Femur (tissue), 1 donor: ENCODE results near the gene BGN.
A peak's percentile ranks its signal among the peaks of the same experiment; 100 is the strongest.

ENCODE experiments used
- DNase-seq: peaks from one replicate; pipeline ENCODE4 v3.0.0-alpha.2; 2017

BGN gene

DNA sequence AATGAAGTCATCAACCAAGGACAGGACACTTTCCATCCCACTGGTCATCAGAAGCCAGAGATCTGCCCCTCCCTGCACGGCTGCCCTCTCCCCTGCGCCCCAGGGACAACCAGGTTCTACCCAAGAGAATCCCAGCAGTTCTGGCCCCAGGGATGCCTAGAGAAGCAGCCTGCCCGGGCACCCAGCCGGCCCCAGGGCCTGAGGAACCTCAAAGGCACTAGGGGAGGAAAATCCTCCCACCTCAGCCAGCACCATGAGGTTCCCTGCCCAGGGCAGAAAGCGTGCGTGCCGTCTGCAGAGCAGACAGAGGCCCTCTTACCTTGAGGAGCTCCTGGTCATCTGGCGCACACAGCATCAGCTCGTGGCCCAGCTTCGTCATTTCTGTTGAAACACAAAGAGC is 32.5 kb upstream of the BGN start:
- no peak for DNase-seq

DNA sequence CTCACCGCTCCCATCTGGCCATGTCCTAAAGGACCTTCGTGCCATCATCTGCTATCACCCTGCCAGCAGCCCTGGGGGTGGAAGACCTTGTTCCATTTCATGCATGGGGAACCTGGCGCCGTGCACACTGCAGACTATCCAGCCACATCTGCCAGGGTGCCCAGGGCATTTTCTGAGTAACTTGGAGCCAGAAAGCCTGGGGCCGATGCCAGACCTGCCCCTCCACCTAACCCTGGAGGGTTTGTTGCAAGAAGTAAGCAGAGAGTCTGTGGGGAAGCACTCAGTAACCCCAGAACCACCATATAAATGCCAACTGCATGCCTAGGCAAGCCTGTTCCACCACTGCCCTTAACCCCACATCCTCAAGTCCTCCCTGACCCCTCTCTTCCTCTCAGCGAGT is 31.7 kb upstream of the BGN start:
- DNase-seq: no peak

GRCh38 chrX:153463556-153463955 is 31.2 kb upstream of the BGN start:
- no peak for DNase-seq

- DNase-seq: no peak
Observed at GRCh38 chrX:153464116-153464515, 30.7 kb upstream of the BGN start.

DNA sequence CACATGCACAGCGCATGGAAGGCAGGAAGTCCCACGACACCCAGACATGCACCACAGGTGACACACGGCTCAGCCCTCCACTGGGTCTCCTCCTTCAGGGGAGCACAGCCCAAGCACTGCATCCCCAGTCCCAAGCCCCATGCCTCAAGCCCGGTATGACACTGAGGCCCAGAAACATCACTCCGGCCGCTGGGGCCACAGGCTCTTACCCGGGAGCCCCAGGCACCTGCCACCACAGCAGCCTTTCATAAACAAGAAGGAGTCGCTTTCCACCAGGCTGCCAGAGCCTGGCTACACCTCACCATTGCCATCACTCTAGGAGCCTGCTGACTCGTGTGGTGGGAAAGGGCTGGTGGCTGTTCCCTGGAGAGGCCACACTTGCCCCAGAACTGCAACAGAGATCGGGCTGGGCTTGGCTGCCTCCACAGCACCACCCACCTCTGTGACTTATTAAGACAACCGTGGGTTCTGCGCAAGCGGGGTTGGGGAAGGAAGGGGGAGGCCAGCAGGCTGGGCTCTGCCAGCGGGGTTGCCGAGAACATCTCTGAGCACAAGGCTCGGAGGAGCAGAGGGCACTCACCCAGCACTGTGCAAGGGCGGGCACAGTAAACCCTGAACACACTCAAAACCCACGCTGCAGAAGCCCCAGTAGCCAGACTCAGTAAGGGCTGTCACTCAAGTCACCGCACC is 28.9 kb upstream of the BGN start:
- DNase-seq: no peak

- DNase-seq: peak; percentile 53
Observed at GRCh38 chrX:153468008-153468580, 26.7 kb upstream of the BGN start.

- DNase-seq: peak; percentile 59
Observed at GRCh38 chrX:153469811-153470410, 24.9 kb upstream of the BGN start.

DNA sequence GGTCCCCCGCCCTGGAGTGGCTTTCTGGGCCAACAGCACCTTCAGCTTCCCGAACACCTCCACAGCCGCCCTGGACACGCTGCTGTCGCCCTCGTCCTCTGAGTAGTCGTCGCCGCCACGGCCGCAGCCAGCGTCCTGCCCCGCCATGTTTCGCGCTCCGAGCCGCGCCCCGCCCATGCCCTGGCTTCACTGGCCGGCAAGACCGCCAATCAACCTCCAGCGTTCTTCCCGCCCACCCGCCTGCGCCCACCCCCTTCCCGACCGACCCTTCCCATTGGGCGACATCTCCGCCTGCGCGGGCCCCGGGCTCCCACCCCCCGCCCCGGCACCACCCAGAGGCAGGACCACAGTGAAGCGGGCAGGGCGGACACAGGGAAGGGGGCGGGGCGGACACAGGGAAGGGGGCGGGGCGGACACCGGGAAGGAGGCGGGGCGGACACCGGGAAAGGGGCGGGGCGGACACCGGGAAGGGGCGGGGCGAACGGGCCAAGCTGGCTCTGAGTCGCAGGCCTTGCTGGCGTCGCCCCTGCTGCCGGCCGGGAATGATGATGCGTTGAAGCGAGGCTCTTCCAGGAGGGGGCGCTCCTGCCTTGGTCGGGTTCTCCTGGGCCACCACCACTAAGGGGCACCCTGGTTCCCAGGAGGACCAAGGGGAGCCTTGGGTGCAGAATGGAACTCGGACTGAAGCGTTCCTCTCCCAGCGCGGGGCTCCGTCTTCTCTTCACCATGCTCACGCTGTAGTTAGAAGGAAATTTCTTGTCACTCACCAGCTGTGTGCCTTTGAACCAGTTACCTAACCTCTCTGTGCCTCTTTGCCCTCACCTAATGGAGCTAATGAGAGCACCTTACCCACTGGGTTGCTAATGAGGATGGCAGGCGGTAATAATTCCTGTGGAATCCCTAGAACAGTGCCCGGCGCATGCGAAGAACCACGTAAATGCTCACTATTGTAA is 24.1 kb upstream of the BGN start, which contains the start of gene HAUS7:
Gene HAUS7, minus strand, starts transcription at position 166 of the 953 bp plus-strand sequence. Its CDS starts 19 bp downstream, at position 147.
- peak; percentile 96 for DNase-seq

DNA sequence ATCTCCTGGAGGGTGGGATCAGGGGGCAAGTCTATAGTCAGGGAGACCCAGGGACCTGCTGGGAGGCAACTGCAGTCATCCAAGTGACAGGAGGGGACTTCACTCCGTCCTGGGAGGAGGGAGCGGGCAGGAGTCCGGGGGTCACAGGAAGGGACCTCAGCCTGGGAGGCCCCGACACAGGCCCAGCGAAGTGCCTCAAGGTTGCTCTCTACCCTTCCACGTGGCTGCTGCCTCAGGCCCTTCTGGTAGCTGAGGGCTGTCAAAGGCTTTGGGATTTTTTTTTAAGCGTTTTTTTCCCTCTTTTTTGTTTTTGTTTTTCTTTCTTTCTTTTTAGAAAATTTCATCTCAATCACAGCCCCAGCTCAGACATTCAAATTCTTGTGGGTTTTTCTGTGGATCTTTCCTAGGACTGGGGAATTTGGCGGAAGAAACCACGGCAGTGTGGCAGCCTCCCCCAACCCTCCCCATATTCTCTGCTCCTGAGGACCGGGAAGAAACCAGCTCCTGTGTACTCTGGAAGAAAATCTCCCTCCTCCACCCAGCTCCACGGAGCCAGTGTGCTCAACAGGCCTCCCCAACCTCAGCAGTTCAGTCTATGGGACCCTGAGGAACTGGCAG is 23.0 kb upstream of the BGN start:
- no peak for DNase-seq

GRCh38 chrX:153473126-153473525 is 21.7 kb upstream of the BGN start:
- DNase-seq: no peak

GRCh38 chrX:153474266-153474665 is 20.5 kb upstream of the BGN start:
- no peak for DNase-seq

DNA sequence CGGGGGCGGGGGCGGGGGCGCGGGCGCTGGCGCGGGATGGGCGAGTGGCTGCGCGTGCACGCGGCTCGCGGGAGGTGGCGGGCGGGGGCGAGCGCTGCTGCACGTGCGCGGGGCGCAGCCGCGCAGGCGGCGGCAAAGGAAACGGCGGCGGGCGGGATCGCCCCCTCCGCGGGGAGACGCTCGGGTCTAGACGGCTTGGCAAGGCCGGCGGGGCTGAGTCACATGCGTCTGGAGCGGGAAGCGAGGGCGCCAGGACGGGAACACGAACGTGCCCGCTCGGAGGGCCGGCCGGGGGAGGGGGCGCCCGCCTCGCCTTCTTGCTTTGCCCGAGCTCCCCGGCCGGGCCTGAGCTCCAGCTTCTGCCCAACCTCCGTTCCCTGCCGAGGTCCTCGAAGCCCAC is 20.1 kb upstream of the BGN start:
- peak; percentile 85 for DNase-seq

DNA sequence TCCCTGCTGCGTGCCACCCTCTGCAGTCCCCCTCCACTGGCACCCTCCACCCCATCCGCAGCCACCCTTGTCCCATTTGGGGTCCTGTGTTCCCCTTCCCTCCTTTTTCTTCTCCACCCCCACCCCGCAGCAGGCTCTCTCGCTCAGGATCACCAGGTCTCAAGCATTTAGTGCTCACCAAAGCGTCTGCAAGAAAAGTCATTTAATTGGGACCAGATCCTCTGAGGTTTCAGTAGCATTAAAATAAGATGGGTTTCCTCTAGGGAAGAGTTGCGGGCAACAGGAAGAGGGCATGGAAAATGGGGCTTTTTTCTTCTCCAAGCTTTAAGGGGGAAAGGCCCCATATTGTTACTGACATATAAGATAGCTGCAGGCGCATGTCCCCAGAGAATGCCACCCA is 19.5 kb upstream of the BGN start:
- DNase-seq: no peak

DNA sequence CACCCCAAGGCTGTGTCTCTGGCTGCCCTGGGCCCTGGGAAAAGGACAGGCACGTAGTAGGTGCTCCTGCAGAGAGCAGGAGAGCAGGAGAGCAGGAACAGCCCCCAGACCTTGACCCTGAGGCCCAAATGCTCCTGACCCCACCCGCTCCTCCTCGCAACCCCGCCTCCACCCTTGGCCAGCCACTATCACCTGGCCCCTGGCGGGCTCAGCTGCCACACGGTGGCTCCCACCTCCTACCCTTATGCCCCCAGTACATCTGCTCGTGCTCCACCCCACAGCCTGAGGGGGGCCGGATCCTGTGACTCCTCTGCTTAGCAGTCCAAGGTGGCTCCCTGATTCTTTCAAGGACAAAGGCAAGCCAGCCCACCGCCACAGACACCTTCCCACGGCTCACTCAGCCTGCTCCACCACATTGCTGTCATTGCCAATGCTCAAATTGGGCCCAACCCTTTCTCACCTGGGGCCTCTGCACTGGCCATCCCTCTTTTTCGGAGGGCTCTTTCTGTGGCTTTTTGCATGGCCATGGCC is 19.0 kb upstream of the BGN start:
- DNase-seq: no peak

GRCh38 chrX:153476666-153477363 is 18.0 kb upstream of the BGN start:
- peak; percentile 89 for DNase-seq

GRCh38 chrX:153477364-153477857 is 17.4 kb upstream of the BGN start:
- no peak for DNase-seq

DNA sequence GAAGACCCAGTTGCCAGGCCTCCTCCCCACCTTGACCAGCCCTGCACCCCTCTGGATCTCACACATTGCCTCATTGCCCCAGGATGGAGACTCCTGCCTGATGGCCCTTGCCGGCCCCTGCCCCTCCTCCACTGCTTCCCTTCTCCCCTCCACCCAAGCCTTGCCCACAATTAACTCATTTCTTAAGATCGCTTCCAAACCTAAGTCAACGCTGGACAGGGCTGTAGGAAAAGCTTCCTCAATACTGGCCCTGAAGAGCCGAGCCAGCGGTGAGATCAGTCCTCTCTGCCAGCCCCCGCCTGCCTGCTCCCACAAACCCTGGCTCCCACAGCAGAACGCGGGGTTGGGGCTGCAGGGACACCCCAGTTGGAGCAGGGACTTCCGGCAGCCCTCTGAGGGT is 16.9 kb upstream of the BGN start:
- peak; percentile 71 for DNase-seq

DNA sequence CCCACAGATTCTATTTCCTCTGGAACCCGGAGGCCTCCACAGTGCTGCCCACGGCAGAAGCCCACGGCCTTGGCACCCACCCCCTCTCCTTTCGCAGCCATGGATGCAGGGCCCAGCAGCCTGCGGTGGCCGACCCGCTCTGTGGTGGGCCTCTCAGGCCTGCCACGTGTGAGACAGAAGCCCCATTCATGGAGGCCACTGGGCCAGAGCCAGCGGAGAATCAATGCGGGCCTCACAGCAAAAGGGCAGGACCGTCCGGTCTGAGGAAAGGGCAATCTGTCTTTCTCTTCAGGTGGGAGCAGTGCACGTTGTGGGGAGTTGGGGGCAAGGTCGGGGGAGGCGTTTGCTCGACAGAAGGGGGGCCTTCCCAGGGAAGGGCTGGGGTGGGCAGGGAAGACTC is 16.0 kb upstream of the BGN start:
- no peak for DNase-seq

- no peak for DNase-seq
Observed at GRCh38 chrX:153481043-153481442, 13.7 kb upstream of the BGN start.

DNA sequence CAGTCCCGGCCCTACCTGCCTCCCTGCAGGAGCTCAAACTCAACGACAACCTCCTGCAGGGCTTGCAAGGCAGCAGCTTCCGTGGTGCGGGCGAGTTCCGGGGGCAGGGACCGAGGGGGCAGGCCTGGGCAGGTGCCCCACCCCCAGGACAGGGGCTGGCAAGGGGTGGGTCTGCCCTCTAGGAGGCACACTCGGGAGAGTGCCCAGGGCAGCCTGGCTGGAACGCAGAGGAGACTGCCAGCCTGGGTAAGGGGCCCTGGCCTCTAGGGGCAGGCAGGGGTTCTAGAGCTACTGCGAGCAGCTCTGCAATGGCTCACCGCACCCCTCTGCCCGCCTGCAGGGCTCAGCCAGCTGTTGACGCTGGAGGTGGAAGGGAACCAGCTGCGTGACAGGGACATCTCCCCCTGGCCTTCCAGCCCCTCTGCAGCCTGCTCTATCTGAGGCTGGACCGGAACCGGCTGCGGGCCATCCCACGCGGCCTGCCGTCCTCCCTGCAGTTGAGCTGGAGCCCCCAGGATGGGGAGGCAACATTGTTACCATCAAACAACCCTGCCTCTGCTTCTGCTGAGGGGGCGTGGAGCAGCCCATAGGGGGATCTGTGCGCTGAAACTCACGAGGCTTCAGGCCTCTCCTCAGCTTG is 12.3 kb upstream of the BGN start:
- no peak for DNase-seq

DNA sequence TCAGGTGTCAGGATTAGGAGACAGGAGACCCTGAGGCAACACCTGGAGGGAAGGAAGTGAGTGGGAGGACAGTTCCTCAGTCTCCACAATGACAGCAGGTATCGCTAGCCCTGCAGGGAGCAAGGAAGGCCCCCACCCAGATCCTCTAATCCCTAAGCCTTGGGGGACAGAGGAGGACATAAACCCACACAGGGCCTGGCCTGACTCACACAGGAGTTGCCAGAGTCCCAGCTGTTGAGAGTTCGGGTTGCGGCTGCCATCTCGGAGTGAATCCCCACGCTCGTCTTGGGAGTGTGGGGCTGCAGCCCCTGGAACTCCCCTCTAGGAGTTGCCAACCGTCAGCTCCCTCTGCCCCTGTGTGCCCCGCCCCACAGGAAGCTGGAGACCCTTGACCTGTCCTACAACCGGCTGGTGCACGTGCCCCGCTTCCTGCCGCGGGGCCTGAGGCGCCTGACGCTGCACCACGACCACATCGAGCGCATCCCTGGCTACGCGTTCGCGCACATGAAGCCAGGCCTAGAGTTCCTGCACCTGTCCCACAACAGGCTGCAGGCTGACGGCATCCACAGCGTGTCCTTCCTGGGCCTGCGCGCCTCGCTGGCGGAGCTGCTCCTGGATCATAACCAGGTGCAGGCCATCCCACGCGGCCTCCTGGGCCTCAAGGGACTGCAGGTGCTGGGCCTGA is 9.2 kb upstream of the BGN start:
- no peak for DNase-seq
